ENCODE measurements around the gene ZFHX2.

ZFHX2 gene

DNA sequence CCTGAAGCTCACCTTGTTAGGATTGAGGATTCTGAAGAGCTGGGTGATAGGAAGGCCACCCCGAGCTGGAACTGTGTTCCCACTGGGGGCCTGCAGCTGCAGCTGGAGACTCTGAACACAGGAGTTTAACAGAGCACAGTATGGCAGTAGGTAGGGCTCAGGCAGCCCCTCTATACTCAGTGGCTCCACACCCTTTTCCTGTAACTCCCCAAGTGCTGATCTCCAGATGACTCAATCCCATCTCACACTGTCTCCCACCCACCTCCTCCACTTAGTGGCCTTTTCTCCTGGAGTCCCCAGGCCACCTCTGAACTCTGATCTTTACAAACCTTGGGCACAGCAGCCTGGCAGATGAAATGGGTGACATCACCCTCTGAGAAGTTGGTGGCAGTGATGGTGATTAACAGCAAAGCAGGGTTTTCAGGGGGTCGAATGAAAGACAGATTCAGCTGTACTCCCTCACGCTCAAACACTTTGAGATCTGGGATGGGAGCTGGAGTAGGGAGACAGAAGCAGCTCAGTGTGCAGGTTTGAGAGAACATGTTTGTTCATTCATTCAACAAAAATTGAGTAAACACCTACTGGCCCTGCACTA is 8.5 kb upstream of the ZFHX2 start:
- no peak for DNase-seq (ENCODE audit: low read depth)

DNA sequence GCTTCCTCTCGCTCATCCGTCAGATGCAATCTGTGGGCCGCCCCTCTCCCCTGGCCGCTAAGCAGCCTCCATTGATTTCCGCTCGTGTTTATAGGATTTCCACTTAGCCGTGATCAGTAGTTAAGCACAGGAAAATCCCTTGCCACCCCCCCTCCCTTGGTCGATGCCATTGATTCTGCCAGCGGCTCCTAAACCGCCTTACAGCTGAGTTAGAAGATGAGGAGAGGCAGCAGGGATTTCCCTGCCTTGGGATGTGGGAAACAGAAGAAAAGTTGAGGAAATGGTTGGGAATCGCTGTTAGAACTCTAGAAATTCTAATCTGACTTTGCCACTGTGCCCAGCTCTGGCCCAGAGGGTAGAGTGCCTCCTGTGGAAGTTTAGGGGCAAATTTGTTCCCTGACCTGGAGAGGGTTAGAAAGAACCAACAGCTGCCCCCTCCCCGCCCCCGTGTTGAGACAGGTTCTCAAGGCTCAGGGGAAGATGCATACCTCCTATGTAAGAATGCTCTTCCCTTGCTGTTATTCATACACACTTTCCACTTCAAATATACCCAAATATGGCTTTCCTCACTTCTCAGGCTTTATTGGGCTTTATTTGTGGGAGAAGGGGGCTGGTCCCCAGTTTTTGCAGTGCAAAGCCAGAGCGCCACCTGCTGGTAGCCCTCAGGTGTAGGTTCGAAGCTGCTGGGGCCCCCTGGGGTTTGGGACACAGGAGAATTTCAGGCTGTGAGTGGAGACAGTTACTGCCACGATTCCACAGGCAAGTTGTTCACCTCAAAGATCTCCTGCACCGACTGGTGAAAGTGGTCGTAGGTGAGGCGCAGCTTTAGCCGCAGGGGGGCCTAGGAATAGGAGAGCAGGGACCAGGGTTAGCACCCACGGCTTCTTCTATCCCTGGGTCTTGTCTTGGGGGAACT is 7.7 kb upstream of the ZFHX2 start:
- peak; percentile 40 for DNase-seq (ENCODE audit: low read depth)

DNA sequence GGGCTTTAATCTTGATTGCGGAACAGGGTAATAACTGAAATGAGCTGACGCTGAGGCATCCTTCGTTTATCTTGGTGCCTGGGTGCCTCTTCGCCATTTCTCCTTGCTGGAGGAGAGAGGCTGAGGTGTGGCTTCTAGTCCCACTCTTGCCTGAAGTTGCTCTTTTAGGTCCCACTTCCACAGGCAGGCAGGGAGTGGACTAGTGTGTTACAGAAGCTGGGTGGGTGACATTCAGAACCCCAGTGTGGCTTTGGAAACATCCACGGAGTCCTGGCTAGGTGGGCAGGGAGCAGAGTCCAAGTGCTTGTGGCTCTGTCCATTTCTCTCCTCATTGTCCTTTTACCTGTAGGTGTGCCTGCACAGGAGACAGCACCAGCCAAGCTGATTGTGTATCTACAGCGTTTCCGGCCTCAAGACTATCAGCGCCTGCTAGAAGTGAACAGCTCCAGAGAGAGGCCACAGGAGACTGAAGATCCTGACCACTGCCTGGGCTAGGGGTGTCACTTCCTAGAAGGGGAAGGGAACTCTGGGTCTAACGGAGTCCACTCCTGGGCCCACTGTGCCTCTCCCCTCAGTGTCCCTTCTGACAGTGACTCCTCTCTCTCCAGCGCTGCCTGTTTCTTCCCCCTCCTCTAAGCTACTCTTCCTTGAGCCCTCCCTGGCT is 6.9 kb upstream of the ZFHX2 start:
- DNase-seq (ENCODE audit: low read depth): no peak

GRCh38 chr14:23557946-23558345 is 6.4 kb upstream of the ZFHX2 start:
- DNase-seq (ENCODE audit: low read depth): no peak

GRCh38 chr14:23557521-23557920 is 6.0 kb upstream of the ZFHX2 start:
- DNase-seq (ENCODE audit: low read depth): no peak

DNA sequence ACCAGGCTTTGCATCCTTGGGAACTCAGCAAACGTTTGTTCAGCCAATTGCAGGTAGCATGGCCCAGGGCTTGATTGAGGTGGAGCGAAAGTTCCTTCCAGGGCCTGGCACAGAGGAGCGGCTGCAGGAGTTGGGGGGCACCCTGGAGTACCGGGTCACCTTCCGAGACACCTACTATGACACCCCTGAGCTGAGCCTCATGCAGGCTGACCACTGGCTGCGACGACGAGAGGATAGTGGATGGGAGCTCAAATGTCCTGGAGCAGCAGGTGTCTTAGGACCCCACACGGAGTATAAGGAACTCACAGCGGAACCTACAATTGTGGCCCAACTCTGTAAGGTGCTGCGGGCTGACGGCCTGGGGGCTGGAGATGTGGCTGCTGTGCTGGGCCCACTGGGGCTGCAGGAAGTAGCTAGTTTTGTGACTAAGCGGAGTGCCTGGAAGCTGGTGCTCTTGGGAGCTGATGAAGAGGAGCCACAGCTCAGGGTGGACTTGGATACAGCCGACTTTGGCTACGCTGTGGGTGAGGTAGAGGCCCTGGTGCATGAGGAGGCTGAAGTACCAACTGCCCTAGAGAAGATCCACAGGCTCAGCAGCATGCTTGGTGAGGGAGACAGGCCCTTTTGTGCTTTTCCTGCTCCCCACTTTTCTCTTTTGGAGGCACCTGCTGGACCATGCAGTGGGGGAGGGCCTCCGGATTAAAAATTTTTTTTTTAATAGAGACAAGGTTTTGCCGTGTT is 5.3 kb upstream of the ZFHX2 start:
- no peak for DNase-seq (ENCODE audit: low read depth)

DNA sequence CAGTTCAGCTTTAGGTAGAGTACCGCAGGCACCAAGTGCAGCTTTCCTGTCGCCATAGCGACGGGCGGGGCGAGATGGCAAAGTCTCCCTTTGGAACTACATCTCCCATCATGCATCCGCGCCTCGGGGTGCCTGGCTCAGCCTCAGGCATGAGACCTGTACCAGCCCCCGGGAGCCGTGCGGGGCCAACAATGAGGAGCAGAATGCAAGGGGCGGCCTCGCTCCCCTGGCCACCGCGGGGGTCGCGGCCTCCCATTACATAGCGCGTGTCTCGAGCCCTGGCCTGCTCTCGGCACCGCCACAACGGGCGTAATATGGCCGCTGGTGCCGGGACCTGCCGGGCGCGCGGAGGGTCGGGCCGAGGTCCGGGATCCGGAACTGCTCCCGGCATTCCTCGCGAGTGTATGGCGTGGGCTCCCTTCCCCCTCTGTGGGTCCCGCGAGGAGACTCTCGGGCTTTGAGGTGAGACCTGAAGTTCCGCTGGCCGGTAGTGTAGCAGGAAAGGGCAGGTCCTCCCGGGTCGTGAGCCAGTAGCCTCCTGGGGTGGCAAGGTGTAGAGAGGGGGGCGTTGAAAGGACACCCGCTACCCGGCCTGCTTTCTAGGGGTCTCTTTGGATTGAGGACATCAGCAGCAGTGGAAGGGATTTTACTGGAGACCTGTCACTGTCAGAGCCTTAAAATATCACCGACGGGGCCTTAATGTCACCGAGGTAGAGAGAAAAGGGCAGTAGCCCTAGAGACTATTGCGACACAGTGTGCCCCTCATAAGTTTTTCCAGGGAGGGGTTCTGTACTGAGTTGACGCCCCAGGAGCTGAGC is 4.5 kb upstream of the ZFHX2 start, which contains the start of gene THTPA:
Gene THTPA (plus strand): TSS at position 390 of the 818 bp plus-strand sequence. CDS start 487 bp downstream, outside the sequence.
- DNase-seq (ENCODE audit: low read depth): peak; percentile 83

- DNase-seq (ENCODE audit: low read depth): no peak
Observed at GRCh38 chr14:23555533-23555881, 3.9 kb upstream of the ZFHX2 start.

- no peak for DNase-seq (ENCODE audit: low read depth)
Observed at GRCh38 chr14:23550812-23551265, 726 bp downstream of the ZFHX2 start.

DNA sequence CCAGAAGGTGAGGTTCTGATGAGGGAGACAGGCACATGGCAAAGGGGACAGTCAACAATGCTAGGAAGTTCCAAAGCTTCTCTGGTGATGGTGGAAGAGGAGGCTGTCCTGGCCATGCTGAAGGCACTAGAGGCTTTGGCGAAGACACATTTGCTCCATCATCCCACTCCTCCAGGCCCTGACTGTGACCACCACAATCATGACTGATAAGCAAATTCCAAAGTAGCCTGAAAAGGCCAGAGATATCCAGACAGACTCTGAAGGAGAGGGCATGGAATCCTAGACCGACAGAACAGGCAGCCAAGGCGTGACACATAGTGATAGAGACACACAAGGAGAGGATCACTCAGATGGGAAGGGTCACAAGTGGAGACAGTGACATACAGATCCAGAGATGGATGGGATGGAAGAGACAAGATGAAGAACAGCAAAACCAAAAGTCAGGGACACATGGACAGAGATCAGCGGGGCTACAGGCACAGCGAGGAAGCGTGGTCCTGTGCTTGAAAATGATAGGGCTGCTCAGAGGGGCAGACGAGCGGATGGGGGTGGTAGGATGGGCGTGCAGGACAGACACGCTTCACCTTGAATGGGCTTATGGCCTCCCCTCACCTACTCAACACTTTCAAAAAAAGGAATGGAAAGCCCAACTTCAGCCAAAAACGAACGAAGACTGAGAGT is 1.3 kb downstream of the ZFHX2 start:
- no peak for DNase-seq (ENCODE audit: low read depth)

DNA sequence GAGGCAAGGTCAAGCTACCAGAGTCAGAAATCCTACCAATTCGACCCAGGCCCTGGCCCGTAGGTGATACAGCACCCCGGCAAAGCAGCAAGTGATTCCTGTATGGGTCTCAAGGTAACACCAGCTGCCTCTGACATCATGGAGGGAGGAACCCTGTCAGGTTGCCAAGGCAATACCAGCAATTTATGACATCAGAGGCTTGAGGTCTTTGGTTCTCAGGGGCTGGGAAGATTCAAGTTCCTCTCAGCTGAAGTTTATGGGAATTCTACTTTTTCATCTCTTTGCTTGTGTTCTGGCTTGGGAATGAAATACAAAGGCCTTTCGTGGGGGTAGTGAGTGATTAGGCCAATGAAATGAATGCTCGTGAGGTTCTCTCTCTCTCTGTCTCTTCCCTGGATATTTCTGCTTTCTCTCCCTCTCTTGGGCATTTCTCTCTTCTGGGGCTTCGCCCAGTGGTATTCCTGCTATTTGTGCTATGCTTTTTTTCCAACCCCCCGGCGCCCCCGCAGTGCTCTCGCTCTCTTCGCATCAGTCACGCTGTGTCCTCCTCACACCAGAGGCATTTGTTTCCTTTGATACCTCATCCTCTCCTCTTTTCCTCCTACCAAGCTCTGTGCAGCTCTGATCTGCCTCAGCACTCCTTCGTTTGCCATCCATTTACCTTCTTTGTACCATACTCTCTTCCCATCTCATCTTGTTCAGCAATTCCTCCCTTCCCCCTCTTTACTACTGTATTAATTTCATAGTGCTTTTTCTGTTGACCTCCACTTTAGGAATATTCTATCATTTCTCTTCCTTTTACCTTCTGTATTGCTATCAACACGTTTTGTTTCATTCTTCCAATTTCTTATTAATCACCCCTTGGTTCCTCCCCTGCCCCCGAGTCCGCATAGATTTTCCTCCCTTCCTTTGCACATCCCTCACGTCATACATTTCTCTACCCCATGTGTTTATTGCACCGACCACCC is 2.9 kb downstream of the ZFHX2 start:
- DNase-seq (ENCODE audit: low read depth): no peak

- DNase-seq (ENCODE audit: low read depth): no peak
Observed at GRCh38 chr14:23547924-23548323, 3.6 kb downstream of the ZFHX2 start.

DNA sequence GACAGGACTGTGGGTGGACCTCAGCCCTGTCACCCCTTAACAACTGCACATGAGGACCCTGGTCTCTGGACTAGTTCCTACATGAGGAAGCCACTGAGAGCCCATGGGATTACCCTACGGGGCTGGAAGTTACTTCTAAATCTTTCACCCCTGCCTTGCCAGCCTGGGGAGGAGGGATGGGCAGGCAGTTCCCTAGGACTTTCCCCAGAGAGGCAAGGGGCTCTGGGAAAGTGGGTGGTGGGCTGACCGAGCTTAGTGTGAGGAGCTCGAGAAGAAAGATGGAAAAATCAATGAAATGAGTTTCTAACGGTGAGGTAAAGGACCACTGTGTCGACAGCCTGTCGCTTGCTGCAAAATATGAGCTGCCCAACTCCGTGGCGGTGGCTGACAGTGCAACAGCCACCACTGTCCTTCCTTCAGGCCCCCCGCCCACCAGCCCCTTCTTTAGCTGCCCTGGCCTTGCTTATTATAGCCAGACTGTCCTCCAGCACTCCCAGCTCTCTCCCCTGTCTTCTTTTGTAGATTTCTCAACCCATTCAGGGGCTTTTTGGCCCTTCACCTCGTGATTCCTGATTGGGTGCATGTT is 5.0 kb downstream of the ZFHX2 start:
- DNase-seq (ENCODE audit: low read depth): no peak

GRCh38 chr14:23545740-23546365 is 5.7 kb downstream of the ZFHX2 start:
- DNase-seq (ENCODE audit: low read depth): no peak

DNA sequence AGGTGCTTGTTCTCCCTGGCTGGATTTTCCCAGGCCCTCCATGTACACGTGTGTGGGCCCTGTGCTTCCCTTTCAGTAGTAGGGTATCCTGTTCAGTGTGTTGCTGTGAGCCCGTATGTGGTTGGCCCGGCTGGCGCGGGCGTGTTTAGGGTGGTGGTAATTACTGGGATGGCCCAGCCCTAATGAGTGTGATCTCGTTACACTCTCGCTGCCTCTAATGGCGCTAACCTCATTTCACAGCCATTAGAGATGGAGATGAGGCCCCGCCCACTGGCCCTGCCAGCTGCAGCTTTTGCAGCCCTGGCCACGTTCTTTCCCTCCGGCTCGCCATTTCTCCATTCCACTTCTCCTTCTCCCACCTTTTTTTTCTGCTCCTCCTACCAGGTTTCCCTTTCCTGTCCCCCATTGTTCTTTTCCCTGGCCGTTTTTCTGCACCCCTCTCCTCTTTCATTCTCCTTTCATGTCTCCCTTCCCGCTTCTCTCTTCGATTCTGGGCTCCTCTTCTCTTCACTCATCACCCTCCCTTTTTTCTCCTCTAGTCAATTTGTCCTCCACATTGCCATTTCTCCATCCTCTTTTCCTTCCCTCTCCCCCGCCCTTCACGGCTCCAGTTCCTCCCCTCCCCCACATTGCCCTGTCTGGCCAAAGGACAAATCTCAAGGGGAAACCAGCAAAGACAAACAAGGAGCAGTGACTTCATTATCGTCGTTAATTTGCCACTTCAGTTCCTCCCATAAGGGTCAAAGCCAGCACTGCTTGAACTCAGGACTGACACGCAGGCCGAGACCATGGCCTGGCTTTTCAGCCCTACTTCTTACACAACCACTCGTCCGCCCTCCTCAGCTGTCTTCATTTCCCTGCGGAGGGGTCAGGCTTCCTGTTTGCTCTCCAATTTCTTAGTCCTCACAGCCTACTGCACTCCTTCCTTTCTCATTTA is 6.8 kb downstream of the ZFHX2 start:
- no peak for DNase-seq (ENCODE audit: low read depth)

GRCh38 chr14:23543403-23543802 is 8.2 kb downstream of the ZFHX2 start:
- DNase-seq (ENCODE audit: low read depth): no peak

- DNase-seq (ENCODE audit: low read depth): no peak
Observed at GRCh38 chr14:23542261-23542660, 9.3 kb downstream of the ZFHX2 start.

- DNase-seq (ENCODE audit: low read depth): no peak
Observed at GRCh38 chr14:23540141-23540469, 11.5 kb downstream of the ZFHX2 start.
